Measurements from ENCODE around the gene B3GNT3.

GRCh38 chr19:17766543-17767131 lies 28.3 kb upstream of the B3GNT3 start:
- TF ChIP-seq EZH2 (IDR thresholded peaks at IDR 0.05) (no peak), REST (IDR thresholded peaks at IDR 0.05; ENCODE audit: low read depth) (no peak), ZNF274 (IDR thresholded peaks at IDR 0.05; ENCODE audit: low read depth, low read length) (no peak), POLR2AphosphoS5 (IDR thresholded peaks at IDR 0.05; ENCODE audit: low read depth, low read length) (peak; percentile 30; the same call in 1 of the 2 replicates)

All from HCT116 (cell line).